Panc1 (cell line): Measurements from ENCODE around the gene SMAD7.

Source experiments
- CTCF ChIP-seq: fragments of 450-650 bp; IDR thresholded peaks from 2 replicates; pipeline ENCODE4 v1.5.1; 2017; ENCODE audit warnings: mild to moderate bottlenecking
- POLR2AphosphoS5 ChIP-seq: IDR thresholded peaks from 2 replicates; pipeline ENCODE4 v1.6.1; 2012; ENCODE audit warnings: mild to moderate bottlenecking, low read depth, low read length, moderate library complexity
- REST ChIP-seq, 2 experiments: IDR thresholded peaks; 2 replicates each; pipeline ENCODE4 v1.6.1; 2011 to 2012; ENCODE audit warnings: low read depth in 2 of 2, control low read depth in 1 of 2, low read length in 1 of 2, mild to moderate bottlenecking in 1 of 2, moderate library complexity in 1 of 2; ENCODE audit not compliant: insufficient read depth in 1 of 2
- SIN3A ChIP-seq: IDR thresholded peaks from 2 replicates; pipeline ENCODE4 v1.6.1; 2012; ENCODE audit warnings: low read depth, mild to moderate bottlenecking, low read length, moderate library complexity, borderline replicate concordance; ENCODE audit not compliant: insufficient read depth

- TF ChIP-seq CTCF (no peak), SIN3A (no peak), POLR2AphosphoS5 (no peak), REST (IDR thresholded peaks at IDR 0.05; ENCODE audit: insufficient read depth in 1 of 2, low read depth in 2 of 2, low read length in 1 of 2) (no peak)
Observed at GRCh38 chr18:48889115-48889941, 61.4 kb downstream of the SMAD7 start.
